A673 (cell line): ENCODE data around the gene COLEC12. TPM values are rescaled to one million over a fixed set of nuclear protein-coding genes. Genes with fewer than 3 reads are reported as not detected.

ENCODE experiments used
- BruUV-seq: library from RNA; stranded (reverse); fragments of 400-500 nt; replicated peaks from 2 replicates; lab custom pipeline; 2021; lab: Mats Ljungman, UMichigan
- CTCF ChIA-PET: fragments of 300-600 bp; sonication (Branson Sonifier 250); formaldehyde crosslinking; loops from one replicate; lab custom pipeline; 2022; ENCODE audit warnings: antibody characterized with exemption; lab: Charles Lee
- POLR2A ChIA-PET: fragments of 300-600 bp; sonication (Branson Sonifier 250); formaldehyde crosslinking; loops from one replicate; lab custom pipeline; 2022; ENCODE audit warnings: antibody characterized with exemption; ENCODE audit not compliant: low non-redundant PET; lab: Charles Lee
- DNase-seq: peaks from one replicate; pipeline ENCODE4 v3.0.0-alpha.2; 2015; ENCODE audit warnings: low spot score
- H3K27ac ChIP-seq: fragments of 200-600 bp; sonication (generic); 2 replicates; pipeline ENCODE4 v1.5.1; 2016; ENCODE audit warnings: mixed run types, low read depth, mild to moderate bottlenecking, mixed read lengths, antibody characterized with exemption, low read length; ENCODE audit not compliant: poor library complexity, severe bottlenecking
- H3K27me3 ChIP-seq: fragments of 200-600 bp; sonication (generic); replicated peaks from 2 replicates; pipeline ENCODE4 v1.6.1; 2017; ENCODE audit warnings: mixed run types, low read depth, mild to moderate bottlenecking, mixed read lengths, antibody characterized with exemption, low read length; ENCODE audit not compliant: insufficient read depth, poor library complexity
- H3K36me3 ChIP-seq: fragments of 200-600 bp; sonication (generic); 2 replicates; pipeline ENCODE4 v1.6.1; 2016; ENCODE audit warnings: mixed run types, mild to moderate bottlenecking, mixed read lengths, antibody characterized with exemption, low read length; ENCODE audit not compliant: insufficient read depth, poor library complexity, severe bottlenecking
- H3K4me1 ChIP-seq: fragments of 200-600 bp; sonication (generic); 2 replicates; pipeline ENCODE4 v1.6.1; 2017; ENCODE audit warnings: mixed run types, mild to moderate bottlenecking, mixed read lengths, antibody characterized with exemption, low read length; ENCODE audit not compliant: insufficient read depth, poor library complexity, severe bottlenecking
- H3K4me3 ChIP-seq: fragments of 200-600 bp; sonication (generic); 2 replicates; pipeline ENCODE4 v1.5.1; 2016; ENCODE audit warnings: low read depth, mixed run types, mild to moderate bottlenecking, mixed read lengths, low read length; ENCODE audit not compliant: poor library complexity, severe bottlenecking
- H3K9me3 ChIP-seq: fragments of 200-600 bp; sonication (generic); 2 replicates; pipeline ENCODE4 v1.6.1; 2016; ENCODE audit warnings: mixed run types, low read depth, mild to moderate bottlenecking, mixed read lengths, antibody characterized with exemption, low read length; ENCODE audit not compliant: poor library complexity, severe bottlenecking
- CTCF ChIP-seq: fragments of 300-800, 200-600 bp; sonication (generic); conservative IDR thresholded peaks from 2 replicates; pipeline ENCODE4 v1.5.1; 2017; ENCODE audit warnings: low read depth, mild to moderate bottlenecking, antibody characterized with exemption, low read length, moderate library complexity, mixed read lengths
- EZH2 ChIP-seq: fragments of 200-600 bp; sonication (generic); IDR thresholded peaks from 2 replicates; pipeline ENCODE4 v1.6.1; 2017; ENCODE audit warnings: borderline replicate concordance, low read depth, mild to moderate bottlenecking, mixed read lengths, antibody characterized with exemption, low read length; ENCODE audit not compliant: poor library complexity, severe bottlenecking
- intact Hi-C: fragments of 100-400 bp; cut with micrococcal nuclease; formaldehyde crosslinking; loops from one replicate; pipeline ENCODE4 v1.10.0; 2022; ENCODE audit not compliant: unreplicated experiment
- total RNA-seq: library from RNA; stranded (reverse); gene quantifications from 2 replicates; pipeline ENCODE4 v1.2.3, GENCODE V29; 2021

The COLEC12 gene
- total RNA-seq, 1 experiment from 2014 or later, result 0.86 TPM

DNA sequence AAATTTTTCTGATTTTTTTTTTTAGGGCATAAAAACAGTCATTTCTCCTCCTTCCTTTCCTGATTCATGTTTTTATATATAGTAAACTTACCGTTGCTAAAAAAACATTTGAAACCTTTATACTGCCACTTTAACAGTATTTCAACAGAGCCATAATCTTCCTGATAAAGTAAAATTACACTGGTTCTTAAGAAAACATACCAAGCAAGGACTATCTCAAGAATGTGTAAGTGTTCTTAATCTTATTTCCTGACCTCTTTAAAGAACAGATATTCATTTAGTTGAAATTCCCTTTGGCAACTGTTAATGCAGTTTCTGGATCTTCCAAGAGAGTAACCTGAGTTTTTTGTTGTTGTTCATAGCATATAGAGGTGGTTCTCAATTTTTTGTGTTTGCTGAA is 26.6 kb upstream of the COLEC12 start:
- ChIA-PET POLR2A (no interaction called here), CTCF (no interaction called here)

DNA sequence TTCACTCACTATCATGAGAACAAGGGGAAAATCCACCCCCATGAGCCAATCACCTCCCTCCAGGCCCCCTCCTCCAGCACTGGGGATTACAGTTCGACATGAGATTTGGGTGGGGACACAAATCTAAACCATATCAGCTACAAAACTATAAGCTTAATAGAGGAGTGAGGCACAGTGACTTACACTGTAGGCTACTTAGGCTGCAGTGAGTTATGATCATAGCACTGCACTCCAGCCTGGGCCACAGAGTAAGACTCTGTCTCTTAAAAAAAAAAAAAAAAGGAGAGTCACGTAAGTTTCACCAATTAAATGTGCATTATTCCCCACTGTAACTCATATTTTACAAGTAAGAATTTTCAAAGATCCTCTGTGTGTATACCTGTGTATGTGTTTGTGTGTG is 26.2 kb upstream of the COLEC12 start:
- H3K4me3 ChIP-seq, result no peak overlapping the region
- H3K27me3 ChIP-seq, result no peaks in the 10 kb centered on the region
- no peak for DNase-seq
- intact Hi-C loops, result no loop called here
- no peak overlapping the region for H3K27ac ChIP-seq
- H3K9me3 ChIP-seq, result no peaks in the 10 kb centered on the region
- no TSS peak for BruUV-seq
- H3K36me3 ChIP-seq, result no peaks in the 10 kb centered on the region
- H3K4me1 ChIP-seq, result no peaks in the 10 kb centered on the region
- CTCF ChIA-PET, result no interaction called here
- TF ChIP-seq EZH2, result no peak
- no peak for TF ChIP-seq CTCF
- POLR2A ChIA-PET, result no interaction called here

More for the DNA sequence above, 26.6 kb upstream of the COLEC12 start:
- DNase-seq, result no peak
- no TSS peak for BruUV-seq
- Histone ChIP-seq H3K4me1 (no peaks in the 10 kb centered on the region), H3K9me3 (no peaks in the 10 kb centered on the region), H3K4me3 (no peak overlapping the region), H3K27ac (no peak overlapping the region), H3K27me3 (no peaks in the 10 kb centered on the region), H3K36me3 (no peaks in the 10 kb centered on the region)
- TF ChIP-seq EZH2 (no peak), CTCF (no peak)
- intact Hi-C loops, result no loop called here

- Histone ChIP-seq H3K36me3 (no peaks in the 10 kb centered on the region), H3K9me3 (no peaks in the 10 kb centered on the region), H3K4me3 (no peak overlapping the region), H3K27ac (no peak overlapping the region), H3K27me3 (no peaks in the 10 kb centered on the region), H3K4me1 (no peaks in the 10 kb centered on the region)
- intact Hi-C loops, result no loop called here
- BruUV-seq, result no TSS peak
- CTCF ChIA-PET, result interaction anchor here (0.5 kb wide), 1 partner anchor 92 kb away, joined by 3 read pairs; no protein-coding TSS in a partner anchor
- no peak for DNase-seq
- TF ChIP-seq EZH2 (no peak), CTCF (no peak)
- POLR2A ChIA-PET, result interaction anchor here (0.6 kb wide), 1 partner anchor 219 kb away, joined by 4 read pairs; no protein-coding TSS in a partner anchor
Measured at GRCh38 chr18:525036-525797, 24.7 kb upstream of the COLEC12 start.
